OCI-LY1 (cell line): Measurements from ENCODE around the gene HSFX3.
"Not testable (repeated sequence)": the region's sequence is repeated elsewhere in the genome, so short reads cannot be mapped to it uniquely, and the experiment has no call there.

Experiments
- EZH2 ChIP-seq: fragments of 200-600 bp; sonication (generic), shearing (Covaris generic); IDR thresholded peaks from 2 replicates; pipeline ENCODE4 v1.8.0; 2017; ENCODE audit warnings: borderline replicate concordance, mixed run types, mild to moderate bottlenecking, antibody characterized with exemption, low read length, moderate library complexity, mixed read lengths
- TF ChIP-seq, protein P1 (sequence below): fragments of 200-600 bp; sonication (generic), shearing (Covaris generic); IDR thresholded peaks from 2 replicates; pipeline ENCODE4 v1.5.1; 2017; ENCODE audit warnings: mild to moderate bottlenecking, antibody characterized with exemption, low read length, moderate library complexity, mixed read lengths

DNA sequence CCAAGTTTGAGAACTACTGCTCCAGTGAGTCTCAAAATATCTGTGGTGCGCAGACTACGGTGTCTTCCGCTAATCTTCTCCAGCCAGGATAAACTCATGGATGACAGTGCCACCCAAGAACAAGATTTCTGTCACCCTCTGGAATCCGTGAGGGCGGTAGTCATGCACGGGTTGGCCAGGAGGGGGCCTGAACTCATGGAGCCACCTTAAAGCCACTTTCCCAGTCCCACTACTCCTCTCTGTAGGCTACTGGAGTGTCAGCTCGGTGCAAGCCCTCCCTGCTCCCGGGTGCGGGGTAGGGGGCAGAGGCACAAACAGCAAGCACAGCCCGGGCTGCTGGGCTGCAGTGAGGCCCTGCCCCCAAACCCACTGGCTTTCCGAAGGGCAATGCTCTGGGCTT is 48.9 kb upstream of the HSFX3 start:
- TF ChIP-seq, protein P1, sequence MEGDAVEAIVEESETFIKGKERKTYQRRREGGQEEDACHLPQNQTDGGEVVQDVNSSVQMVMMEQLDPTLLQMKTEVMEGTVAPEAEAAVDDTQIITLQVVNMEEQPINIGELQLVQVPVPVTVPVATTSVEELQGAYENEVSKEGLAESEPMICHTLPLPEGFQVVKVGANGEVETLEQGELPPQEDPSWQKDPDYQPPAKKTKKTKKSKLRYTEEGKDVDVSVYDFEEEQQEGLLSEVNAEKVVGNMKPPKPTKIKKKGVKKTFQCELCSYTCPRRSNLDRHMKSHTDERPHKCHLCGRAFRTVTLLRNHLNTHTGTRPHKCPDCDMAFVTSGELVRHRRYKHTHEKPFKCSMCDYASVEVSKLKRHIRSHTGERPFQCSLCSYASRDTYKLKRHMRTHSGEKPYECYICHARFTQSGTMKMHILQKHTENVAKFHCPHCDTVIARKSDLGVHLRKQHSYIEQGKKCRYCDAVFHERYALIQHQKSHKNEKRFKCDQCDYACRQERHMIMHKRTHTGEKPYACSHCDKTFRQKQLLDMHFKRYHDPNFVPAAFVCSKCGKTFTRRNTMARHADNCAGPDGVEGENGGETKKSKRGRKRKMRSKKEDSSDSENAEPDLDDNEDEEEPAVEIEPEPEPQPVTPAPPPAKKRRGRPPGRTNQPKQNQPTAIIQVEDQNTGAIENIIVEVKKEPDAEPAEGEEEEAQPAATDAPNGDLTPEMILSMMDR: not testable (repeated sequence)
- not testable (repeated sequence) for TF ChIP-seq EZH2
